Right atrium auricular region (tissue), 2 donors: Measurements from ENCODE around the gene ULK2. TPM values are rescaled to one million over a fixed set of nuclear protein-coding genes. Genes with fewer than 3 reads are reported as not detected.

Experiments
- DNase-seq: peaks from one replicate; pipeline ENCODE4 v3.0.0-alpha.2; 2019; ENCODE audit warnings: low spot score
- H3K27ac ChIP-seq, 2 donors: fragments of 200-600 bp; sonication (generic); 1 replicate in 1 of 2; 2 replicates in 1 of 2; pipeline ENCODE4 v1.5.1; 2016 to 2019
- H3K27me3 ChIP-seq, 2 donors: fragments of 200-600 bp; sonication (generic); one replicate each; pipeline versions ENCODE4 v1.5.1 to v1.6.0; 2017 to 2019
- H3K36me3 ChIP-seq: fragments of 200-600 bp; sonication (generic); one replicate; pipeline ENCODE4 v1.5.1; 2016
- H3K4me1 ChIP-seq, 2 donors: fragments of 200-600 bp; sonication (generic); one replicate each; pipeline versions ENCODE4 v1.5.1 to v1.6.0; 2017 to 2019
- H3K4me3 ChIP-seq, 2 donors: fragments of 200-600 bp; sonication (generic); 1 replicate in 1 of 2; 2 replicates in 1 of 2; pipeline ENCODE4 v1.5.1; 2017 to 2019; ENCODE audit warnings: mild to moderate bottlenecking in 1 of 2, moderate library complexity in 1 of 2
- H3K9me3 ChIP-seq, 2 donors: fragments of 200-600 bp; sonication (generic); one replicate each; pipeline ENCODE4 v1.5.1; 2019
- total RNA-seq, 2 donors: library from RNA; depleted of rRNA; stranded (reverse); fragments of >200 nt; gene quantifications; one replicate each; pipeline ENCODE4 v1.1.0, GENCODE V29; 2016
- TF ChIP-seq, protein P1 (sequence below), 2 donors: fragments of 200-600 bp; sonication (generic); IDR thresholded peaks; one replicate each; pipeline ENCODE4 v1.5.1; 2019; ENCODE audit warnings: antibody characterized with exemption in 2 of 2

Gene ULK2
- total RNA-seq, 2 donors from 2014 or later: 18.4 to 20.3 TPM

GRCh38 chr17:19729900-19730299, 137.8 kb downstream of the ULK2 start:
- TF ChIP-seq, protein P1, sequence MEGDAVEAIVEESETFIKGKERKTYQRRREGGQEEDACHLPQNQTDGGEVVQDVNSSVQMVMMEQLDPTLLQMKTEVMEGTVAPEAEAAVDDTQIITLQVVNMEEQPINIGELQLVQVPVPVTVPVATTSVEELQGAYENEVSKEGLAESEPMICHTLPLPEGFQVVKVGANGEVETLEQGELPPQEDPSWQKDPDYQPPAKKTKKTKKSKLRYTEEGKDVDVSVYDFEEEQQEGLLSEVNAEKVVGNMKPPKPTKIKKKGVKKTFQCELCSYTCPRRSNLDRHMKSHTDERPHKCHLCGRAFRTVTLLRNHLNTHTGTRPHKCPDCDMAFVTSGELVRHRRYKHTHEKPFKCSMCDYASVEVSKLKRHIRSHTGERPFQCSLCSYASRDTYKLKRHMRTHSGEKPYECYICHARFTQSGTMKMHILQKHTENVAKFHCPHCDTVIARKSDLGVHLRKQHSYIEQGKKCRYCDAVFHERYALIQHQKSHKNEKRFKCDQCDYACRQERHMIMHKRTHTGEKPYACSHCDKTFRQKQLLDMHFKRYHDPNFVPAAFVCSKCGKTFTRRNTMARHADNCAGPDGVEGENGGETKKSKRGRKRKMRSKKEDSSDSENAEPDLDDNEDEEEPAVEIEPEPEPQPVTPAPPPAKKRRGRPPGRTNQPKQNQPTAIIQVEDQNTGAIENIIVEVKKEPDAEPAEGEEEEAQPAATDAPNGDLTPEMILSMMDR (IDR thresholded peaks at IDR 0.05): no peak
- no peaks in the 10 kb centered on the region for H3K27me3 ChIP-seq
- DNase-seq: no peak
- no peaks in the 10 kb centered on the region for H3K9me3 ChIP-seq
- H3K36me3 ChIP-seq: no peaks in the 10 kb centered on the region
- peaks cover 0 to 36% of the 10 kb centered on the region in 2 donors for H3K4me1 ChIP-seq
- H3K27ac ChIP-seq: no peak overlapping the region
- H3K4me3 ChIP-seq: no peak overlapping the region

GRCh38 chr17:19728084-19728495, 139.6 kb downstream of the ULK2 start:
- peaks cover 0 to 36% of the 10 kb centered on the region in 2 donors for H3K4me1 ChIP-seq
- peak; percentile 89 for DNase-seq
- H3K27me3 ChIP-seq: no peaks in the 10 kb centered on the region
- H3K27ac ChIP-seq: peak overlapping the region; percentile 93
- no peak overlapping the region for H3K4me3 ChIP-seq
- H3K9me3 ChIP-seq: no peaks in the 10 kb centered on the region
- TF ChIP-seq, protein P1 (IDR thresholded peaks at IDR 0.05): no peak
- no peaks in the 10 kb centered on the region for H3K36me3 ChIP-seq

DNA sequence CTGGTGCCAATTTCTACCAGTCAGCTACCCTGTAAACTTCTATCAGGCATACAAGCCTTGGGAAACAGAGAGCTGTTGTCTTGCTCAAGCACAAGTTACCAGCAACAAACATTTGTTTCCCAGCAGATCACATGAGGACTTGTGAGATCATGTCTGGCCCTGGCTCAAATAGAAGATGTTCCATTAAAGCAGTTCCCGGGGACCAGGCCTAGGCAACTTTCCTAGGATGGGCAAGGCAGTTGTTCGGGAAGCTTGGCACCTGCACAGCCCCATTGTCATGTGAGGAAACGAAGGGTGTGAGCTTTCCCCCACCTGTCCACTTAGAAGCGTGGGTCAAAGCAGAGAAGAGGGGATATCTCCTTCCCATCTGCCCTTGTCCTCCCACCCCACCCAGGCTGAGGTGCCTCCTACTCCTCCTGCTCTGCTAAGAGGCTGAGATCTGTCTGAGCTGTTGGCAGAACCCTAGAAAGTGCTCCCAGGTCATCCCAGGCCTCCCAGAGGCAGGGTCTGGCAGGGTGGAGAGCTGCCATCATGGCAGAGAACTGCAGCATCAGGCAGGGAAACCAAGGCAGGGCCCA, 140.1 kb downstream of the ULK2 start:
- peaks cover 0 to 36% of the 10 kb centered on the region in 2 donors for H3K4me1 ChIP-seq
- no peaks in the 10 kb centered on the region for H3K27me3 ChIP-seq
- H3K36me3 ChIP-seq: no peaks in the 10 kb centered on the region
- TF ChIP-seq, protein P1 (IDR thresholded peaks at IDR 0.05): no peak
- DNase-seq: peak; percentile 83
- no peak overlapping the region for H3K4me3 ChIP-seq
- no peaks in the 10 kb centered on the region for H3K9me3 ChIP-seq
- peak overlapping the region; percentile 93 for H3K27ac ChIP-seq

DNA sequence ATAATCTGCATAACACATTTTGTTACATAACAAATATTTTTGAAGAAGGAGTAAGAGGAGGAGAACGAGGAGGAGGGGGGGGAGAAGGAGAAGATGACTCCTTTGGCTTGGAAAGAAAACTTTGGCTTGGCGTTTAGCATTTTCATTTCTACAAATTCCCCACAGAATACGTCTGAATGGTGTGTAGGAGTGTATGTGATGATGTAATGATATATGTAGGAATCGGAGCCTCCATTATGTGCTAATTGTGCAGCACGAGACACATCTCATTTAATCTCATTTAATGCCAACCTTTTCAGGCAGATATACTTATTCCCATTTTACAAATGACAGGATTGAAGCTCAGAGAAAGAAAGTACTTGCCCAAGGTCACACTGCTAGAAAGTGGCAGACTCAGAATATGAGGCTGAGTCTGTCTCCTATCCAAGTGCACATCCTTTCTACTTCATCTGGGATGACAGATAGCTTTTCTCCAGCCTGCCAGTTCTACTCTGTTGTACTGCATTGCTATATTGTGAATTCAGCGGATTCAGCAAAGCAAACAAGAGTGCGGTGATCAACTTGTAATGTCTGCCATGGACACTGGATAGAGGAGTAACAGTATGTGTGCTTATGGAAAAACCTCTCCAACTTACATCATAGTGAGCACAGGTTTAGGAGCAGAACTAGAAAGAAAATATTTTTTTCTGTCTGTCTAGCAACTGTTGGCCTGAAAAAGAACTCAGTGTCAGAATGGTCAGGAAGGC, 140.9 kb downstream of the ULK2 start:
- H3K9me3 ChIP-seq: no peaks in the 10 kb centered on the region
- H3K4me1 ChIP-seq: peaks cover 0 to 36% of the 10 kb centered on the region in 2 donors
- TF ChIP-seq, protein P1 (IDR thresholded peaks at IDR 0.05): no peak
- H3K36me3 ChIP-seq: no peaks in the 10 kb centered on the region
- no peak overlapping the region for H3K4me3 ChIP-seq
- no peak for DNase-seq
- no peaks in the 10 kb centered on the region for H3K27me3 ChIP-seq
- peak overlapping the region; percentile 93 for H3K27ac ChIP-seq

- Histone ChIP-seq H3K36me3 (no peaks in the 10 kb centered on the region), H3K27me3 (no peaks in the 10 kb centered on the region), H3K4me1 (peaks cover 0 to 44% of the 10 kb centered on the region in 2 donors), H3K4me3 (no peak overlapping the region), H3K27ac (no peak overlapping the region), H3K9me3 (no peaks in the 10 kb centered on the region)
- DNase-seq: no peak
- TF ChIP-seq, protein P1 (IDR thresholded peaks at IDR 0.05): no peak
Measured at GRCh38 chr17:19725486-19725885, 142.2 kb downstream of the ULK2 start.
